Subcutaneous adipose tissue (tissue), 4 donors: ENCODE measurements around the gene LIPM. TPM values are rescaled to one million over a fixed set of nuclear protein-coding genes. Genes with fewer than 3 reads are reported as not detected.

Experiments
- total RNA-seq, 4 donors: library from RNA; depleted of rRNA; stranded (reverse); fragments of >200 nt; gene quantifications; one replicate each; pipeline ENCODE4 v1.1.0, GENCODE V29; 2016
- TF ChIP-seq, protein P1 (sequence below): fragments of 450-650 bp; IDR thresholded peaks from one replicate; pipeline ENCODE4 v1.5.1; 2016; ENCODE audit warnings: low read depth, mild to moderate bottlenecking, control low read depth, antibody characterized with exemption, moderate library complexity

The LIPM gene
- total RNA-seq, 4 donors from 2014 or later, result not detected

DNA sequence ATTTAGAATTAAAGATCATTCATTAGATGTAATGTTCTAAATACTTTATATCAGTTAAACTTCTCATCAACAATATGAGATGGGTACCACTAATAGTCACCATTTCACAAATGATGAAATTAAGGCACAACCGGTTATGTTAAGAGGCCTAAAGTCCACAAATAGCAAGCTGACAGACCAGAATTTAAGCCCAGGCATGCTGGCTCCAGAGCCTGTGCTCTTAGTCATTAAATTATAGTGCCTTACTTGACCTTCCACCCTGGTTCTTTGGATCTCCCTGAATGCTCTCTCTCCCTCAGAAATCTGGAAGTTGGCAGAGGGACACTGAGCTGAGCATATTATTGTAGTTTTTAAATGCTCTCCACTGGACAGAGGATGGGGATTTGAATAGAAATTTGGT, 39.1 kb upstream of the LIPM start:
- TF ChIP-seq, protein P1, sequence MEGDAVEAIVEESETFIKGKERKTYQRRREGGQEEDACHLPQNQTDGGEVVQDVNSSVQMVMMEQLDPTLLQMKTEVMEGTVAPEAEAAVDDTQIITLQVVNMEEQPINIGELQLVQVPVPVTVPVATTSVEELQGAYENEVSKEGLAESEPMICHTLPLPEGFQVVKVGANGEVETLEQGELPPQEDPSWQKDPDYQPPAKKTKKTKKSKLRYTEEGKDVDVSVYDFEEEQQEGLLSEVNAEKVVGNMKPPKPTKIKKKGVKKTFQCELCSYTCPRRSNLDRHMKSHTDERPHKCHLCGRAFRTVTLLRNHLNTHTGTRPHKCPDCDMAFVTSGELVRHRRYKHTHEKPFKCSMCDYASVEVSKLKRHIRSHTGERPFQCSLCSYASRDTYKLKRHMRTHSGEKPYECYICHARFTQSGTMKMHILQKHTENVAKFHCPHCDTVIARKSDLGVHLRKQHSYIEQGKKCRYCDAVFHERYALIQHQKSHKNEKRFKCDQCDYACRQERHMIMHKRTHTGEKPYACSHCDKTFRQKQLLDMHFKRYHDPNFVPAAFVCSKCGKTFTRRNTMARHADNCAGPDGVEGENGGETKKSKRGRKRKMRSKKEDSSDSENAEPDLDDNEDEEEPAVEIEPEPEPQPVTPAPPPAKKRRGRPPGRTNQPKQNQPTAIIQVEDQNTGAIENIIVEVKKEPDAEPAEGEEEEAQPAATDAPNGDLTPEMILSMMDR, result no peak

DNA sequence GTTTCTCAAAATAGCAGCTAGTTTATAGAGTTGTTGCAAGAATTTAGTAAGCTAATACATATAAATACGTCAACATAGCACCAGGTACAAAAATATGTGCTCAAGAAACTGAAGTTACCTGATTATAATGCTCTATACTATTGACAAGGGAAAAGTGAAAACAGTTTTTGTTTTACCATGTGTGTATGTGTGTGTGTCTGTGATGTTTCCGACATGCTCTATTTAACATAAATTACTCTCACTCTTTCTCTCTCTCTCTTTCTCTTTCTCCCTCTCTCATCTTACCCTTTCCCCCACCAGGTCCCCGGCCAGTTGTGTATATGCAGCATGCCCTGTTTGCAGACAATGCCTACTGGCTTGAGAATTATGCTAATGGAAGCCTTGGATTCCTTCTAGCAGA, 38.4 kb upstream of the LIPM start:
- TF ChIP-seq, protein P1, result no peak

DNA sequence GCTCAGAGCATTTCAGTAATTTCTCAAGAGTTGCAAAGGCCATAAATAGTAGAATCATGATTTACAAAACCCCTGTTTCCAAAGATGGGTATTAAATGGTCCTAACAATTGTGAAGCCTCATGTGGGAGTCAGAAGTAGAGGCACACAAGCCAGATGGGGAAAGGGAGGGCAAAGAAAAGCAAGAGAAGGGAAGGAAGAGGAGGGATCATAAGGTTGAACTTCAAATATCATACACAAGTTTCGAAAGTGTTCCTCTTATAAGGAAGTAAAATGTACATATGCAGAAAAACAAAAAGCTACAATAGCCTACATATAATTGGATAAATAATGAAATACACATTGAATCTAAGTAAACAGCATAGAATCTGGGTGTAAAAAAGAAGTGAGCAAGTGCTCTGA, 36.7 kb upstream of the LIPM start:
- TF ChIP-seq, protein P1, result no peak

DNA sequence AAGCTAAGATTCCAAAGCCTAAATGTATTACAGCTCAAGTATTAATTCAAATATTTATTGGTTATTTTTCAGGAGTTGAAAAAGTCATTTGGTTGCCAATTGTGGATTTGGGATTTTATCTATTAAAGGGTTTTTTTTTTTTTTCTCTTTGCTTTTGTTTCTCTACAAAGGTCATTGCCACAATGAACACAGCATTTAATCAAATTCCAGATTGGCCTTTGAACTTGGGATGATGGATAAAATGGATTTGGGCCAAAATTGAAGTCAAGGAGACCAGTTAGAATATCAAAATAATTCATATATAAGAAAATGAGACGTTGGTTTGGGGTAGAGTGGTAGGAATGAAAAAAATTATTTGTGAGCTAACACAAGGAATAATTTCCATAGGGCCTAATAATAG, 33.1 kb upstream of the LIPM start:
- TF ChIP-seq, protein P1, result no peak

DNA sequence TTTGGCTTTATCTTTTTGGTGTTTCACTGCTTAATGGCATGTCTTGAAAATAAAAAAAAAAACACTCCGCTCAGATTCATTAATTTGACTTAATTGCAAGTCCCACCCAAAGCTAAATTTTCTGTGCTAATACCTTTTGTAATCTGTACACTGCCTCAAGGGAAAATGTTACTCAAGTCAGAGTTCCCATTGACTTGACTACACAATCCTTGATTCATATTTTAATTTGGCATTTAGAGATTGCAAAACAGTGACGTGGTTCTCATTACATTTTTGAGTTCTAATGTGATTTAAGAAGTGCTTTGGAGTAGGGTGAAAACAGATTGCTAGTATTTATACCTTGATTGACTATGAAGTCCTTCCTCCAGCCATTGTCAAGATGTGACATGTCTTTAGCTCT, 21.3 kb upstream of the LIPM start:
- TF ChIP-seq, protein P1, result no peak

DNA sequence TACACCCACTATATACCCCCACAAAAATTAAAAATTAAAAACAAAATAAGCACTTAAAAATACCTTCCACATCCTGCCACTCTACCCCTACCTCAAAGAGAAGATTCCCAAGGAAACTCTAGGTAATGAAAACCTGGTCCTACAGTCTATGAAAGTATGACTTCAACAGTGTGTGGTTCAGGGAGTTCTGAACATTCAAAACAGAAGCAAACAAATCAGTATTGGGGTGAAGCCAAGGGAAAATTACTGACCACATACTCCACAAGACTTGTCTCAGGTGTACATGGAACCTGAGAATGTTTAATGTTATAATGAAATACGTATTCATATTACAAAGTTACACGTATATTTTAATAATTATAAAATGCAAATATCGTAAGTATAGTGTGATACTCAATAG, 20.3 kb upstream of the LIPM start:
- TF ChIP-seq, protein P1, result no peak

DNA sequence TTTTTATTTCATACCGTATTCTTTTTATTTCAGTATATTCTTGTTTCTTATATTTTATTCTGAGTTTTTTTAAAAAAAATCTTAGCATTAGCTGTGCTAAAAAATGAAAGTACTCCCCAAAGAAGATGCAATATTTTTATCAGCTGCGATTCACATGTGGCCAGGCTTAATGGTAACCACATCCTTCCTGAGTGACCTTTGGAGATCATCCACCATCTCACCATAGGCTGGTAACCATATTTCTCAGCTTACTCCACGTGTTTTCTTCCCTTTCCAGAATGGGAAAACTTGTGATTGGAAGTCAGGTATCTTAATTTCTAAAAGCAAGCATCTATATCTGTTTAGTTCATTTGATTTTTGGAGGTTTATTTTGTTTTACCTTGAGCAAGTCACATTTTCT, 18.8 kb upstream of the LIPM start:
- TF ChIP-seq, protein P1, result no peak
